PC-9 (cell line): ENCODE measurements around the gene CFAP210. TPM values are rescaled to one million over a fixed set of nuclear protein-coding genes. Genes with fewer than 3 reads are reported as not detected.

ENCODE experiments used
- BruUV-seq: library from RNA; stranded (reverse); fragments of 400-500 nt; replicated peaks from 2 replicates; lab custom pipeline; 2021; lab: Mats Ljungman, UMichigan
- CTCF ChIA-PET: fragments of 300-600 bp; sonication (Branson Sonifier 250); formaldehyde crosslinking; loops from one replicate; lab custom pipeline; 2022; ENCODE audit warnings: antibody characterized with exemption; lab: Charles Lee
- POLR2A ChIA-PET: fragments of 300-600 bp; sonication (Branson Sonifier 250); formaldehyde crosslinking; loops from one replicate; lab custom pipeline; 2022; ENCODE audit warnings: antibody characterized with exemption; ENCODE audit not compliant: unreplicated experiment; lab: Charles Lee
- DNase-seq, 2 experiments: peaks; one replicate each; pipeline versions ENCODE4 v3.0.0 to v3.0.0-alpha.2; 2015 to 2022; ENCODE audit warnings: mixed read lengths in 1 of 2
- H2AFZ ChIP-seq: fragments of 200-600 bp; sonication (generic); 2 replicates; pipeline ENCODE4 v1.8.1; 2017; ENCODE audit warnings: antibody characterized with exemption
- H3F3A ChIP-seq: fragments of 200-600 bp; sonication (generic); 2 replicates; pipeline ENCODE4 v1.8.1; 2017; ENCODE audit warnings: antibody characterized with exemption, mild to moderate bottlenecking, low read depth; ENCODE audit not compliant: insufficient read depth
- H3K27ac ChIP-seq: fragments of 200-600 bp; sonication (generic); 2 replicates; pipeline ENCODE4 v1.6.1; 2016; ENCODE audit warnings: mixed run types
- H3K27me3 ChIP-seq: fragments of 200-600 bp; sonication (generic); 2 replicates; pipeline ENCODE4 v1.6.1; 2016; ENCODE audit warnings: low read depth, mixed run types; ENCODE audit not compliant: insufficient read depth
- H3K36me3 ChIP-seq: fragments of 200-600 bp; sonication (generic); 2 replicates; pipeline ENCODE4 v1.6.1; 2016; ENCODE audit warnings: low read depth, mixed run types
- H3K4me1 ChIP-seq: fragments of 200-600 bp; sonication (generic); replicated peaks from 2 replicates; pipeline ENCODE4 v1.6.1; 2016; ENCODE audit warnings: mixed run types; ENCODE audit not compliant: insufficient read depth
- H3K4me2 ChIP-seq: fragments of 200-600 bp; sonication (generic); 2 replicates; pipeline ENCODE4 v1.6.1; 2017; ENCODE audit warnings: mixed run types
- H3K4me3 ChIP-seq: fragments of 200-600 bp; sonication (generic); 2 replicates; pipeline ENCODE4 v1.6.1; 2016; ENCODE audit warnings: mixed run types
- H3K79me2 ChIP-seq: fragments of 200-600 bp; sonication (generic); 2 replicates; pipeline ENCODE4 v1.6.1; 2017; ENCODE audit warnings: low read depth, mixed run types
- H3K9me2 ChIP-seq: fragments of 200-600 bp; sonication (generic); 2 replicates; pipeline ENCODE4 v1.8.1; 2017; ENCODE audit warnings: mild to moderate bottlenecking; ENCODE audit not compliant: insufficient read depth
- H3K9me3 ChIP-seq: fragments of 200-600 bp; sonication (generic); 2 replicates; pipeline ENCODE4 v1.8.1; 2016; ENCODE audit warnings: low read depth; ENCODE audit not compliant: insufficient read depth
- H4K20me1 ChIP-seq: fragments of 200-600 bp; sonication (generic); 2 replicates; pipeline ENCODE4 v1.8.1; 2017; ENCODE audit not compliant: insufficient read depth
- EZH2 ChIP-seq: fragments of 200-600 bp; sonication (generic); IDR thresholded peaks from 2 replicates; pipeline ENCODE4 v1.8.0; 2017; ENCODE audit warnings: antibody characterized with exemption, low read depth
- intact Hi-C: fragments of 100-400 bp; cut with micrococcal nuclease; formaldehyde crosslinking; loops from one replicate; pipeline ENCODE4 v1.10.0; 2022; ENCODE audit not compliant: unreplicated experiment
- total RNA-seq: library from RNA; stranded (reverse); gene quantifications from 2 replicates; pipeline ENCODE4 v1.2.3, GENCODE V29; 2021
- TF ChIP-seq, protein P1 (sequence below): fragments of 200-600 bp; sonication (generic); conservative IDR thresholded peaks from 2 replicates; pipeline ENCODE4 v1.6.1; 2017; ENCODE audit warnings: mixed run types, antibody characterized with exemption, mild to moderate bottlenecking, moderate library complexity

The CFAP210 gene
- total RNA-seq, 1 experiment from 2014 or later: 0.96 TPM

DNA sequence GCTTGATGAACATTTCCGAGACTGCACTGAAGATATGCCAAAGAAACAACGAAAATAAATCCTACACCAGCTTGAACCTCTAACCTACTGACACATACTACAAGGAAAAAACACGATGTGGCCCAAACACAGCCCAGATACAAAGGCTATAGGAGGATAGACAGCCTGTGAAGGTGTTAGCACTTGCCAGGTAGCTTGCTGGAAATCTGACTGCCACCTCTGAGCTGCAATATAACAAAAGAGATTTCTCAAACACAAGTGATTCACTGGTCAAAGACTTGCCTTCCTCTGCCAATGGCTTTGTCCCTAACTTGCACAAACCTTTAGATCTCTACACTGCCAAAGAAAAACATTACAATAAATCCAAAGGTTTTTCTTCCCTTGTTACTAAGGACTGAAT is 21.1 kb downstream of the CFAP210 start:
- Histone ChIP-seq H3K4me2 (no peak overlapping the region), H3K9me2 (no peaks in the 10 kb centered on the region), H3K79me2 (no peaks in the 10 kb centered on the region), H3K27ac (no peak overlapping the region), H3K27me3 (no peaks in the 10 kb centered on the region), H3K4me1 (no peaks in the 10 kb centered on the region), H3K4me3 (no peak overlapping the region), H4K20me1 (no peaks in the 10 kb centered on the region), H3K36me3 (no peaks in the 10 kb centered on the region), H2AFZ (no peak overlapping the region), H3K9me3 (no peaks in the 10 kb centered on the region), H3F3A (no peaks in the 10 kb centered on the region)
- intact Hi-C loops: no loop called here
- TF ChIP-seq EZH2: no peak
- TF ChIP-seq, protein P1, sequence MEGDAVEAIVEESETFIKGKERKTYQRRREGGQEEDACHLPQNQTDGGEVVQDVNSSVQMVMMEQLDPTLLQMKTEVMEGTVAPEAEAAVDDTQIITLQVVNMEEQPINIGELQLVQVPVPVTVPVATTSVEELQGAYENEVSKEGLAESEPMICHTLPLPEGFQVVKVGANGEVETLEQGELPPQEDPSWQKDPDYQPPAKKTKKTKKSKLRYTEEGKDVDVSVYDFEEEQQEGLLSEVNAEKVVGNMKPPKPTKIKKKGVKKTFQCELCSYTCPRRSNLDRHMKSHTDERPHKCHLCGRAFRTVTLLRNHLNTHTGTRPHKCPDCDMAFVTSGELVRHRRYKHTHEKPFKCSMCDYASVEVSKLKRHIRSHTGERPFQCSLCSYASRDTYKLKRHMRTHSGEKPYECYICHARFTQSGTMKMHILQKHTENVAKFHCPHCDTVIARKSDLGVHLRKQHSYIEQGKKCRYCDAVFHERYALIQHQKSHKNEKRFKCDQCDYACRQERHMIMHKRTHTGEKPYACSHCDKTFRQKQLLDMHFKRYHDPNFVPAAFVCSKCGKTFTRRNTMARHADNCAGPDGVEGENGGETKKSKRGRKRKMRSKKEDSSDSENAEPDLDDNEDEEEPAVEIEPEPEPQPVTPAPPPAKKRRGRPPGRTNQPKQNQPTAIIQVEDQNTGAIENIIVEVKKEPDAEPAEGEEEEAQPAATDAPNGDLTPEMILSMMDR: no peak
- no peak for DNase-seq
- ChIA-PET CTCF (no interaction called here), POLR2A (no interaction called here)
- no TSS peak for BruUV-seq

- Histone ChIP-seq H3K9me3 (no peaks in the 10 kb centered on the region), H3K27me3 (no peaks in the 10 kb centered on the region), H3K9me2 (no peaks in the 10 kb centered on the region), H3F3A (no peaks in the 10 kb centered on the region), H2AFZ (no peak overlapping the region), H3K4me1 (no peaks in the 10 kb centered on the region), H4K20me1 (no peaks in the 10 kb centered on the region), H3K27ac (no peak overlapping the region), H3K4me3 (no peak overlapping the region), H3K79me2 (no peaks in the 10 kb centered on the region), H3K4me2 (no peak overlapping the region), H3K36me3 (no peaks in the 10 kb centered on the region)
- no TSS peak for BruUV-seq
- CTCF ChIA-PET: no interaction called here
- TF ChIP-seq EZH2: no peak
- TF ChIP-seq, protein P1: no peak
- POLR2A ChIA-PET: no interaction called here
- intact Hi-C loops: no loop called here
- DNase-seq: no peak
These were observed 21.8 kb downstream of the CFAP210 start for GRCh38 chr2:169672406-169672805.

DNA sequence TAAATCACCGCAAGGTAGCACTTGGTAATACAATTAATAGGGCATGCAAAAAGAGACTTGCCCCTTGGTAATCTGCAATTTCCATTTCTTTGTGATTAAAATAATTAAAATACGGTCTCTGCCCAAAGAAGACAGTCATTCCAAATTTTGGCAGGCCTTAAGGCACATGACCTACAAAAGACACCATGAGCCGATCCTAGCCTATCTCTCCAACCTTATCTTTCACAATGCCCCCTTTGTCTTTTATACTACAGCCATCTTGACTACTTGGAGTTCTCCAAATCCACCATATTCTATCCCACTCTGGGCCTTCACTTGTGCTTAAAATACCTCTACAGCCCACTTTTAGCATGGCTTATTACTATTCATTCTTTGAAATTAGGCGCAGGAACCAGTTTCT is 23.3 kb downstream of the CFAP210 start:
- H3K27ac ChIP-seq: no peak overlapping the region
- intact Hi-C loops: no loop called here
- ChIA-PET POLR2A (no interaction called here), CTCF (no interaction called here)
- no peaks in the 10 kb centered on the region for H3K9me2 ChIP-seq
- no peaks in the 10 kb centered on the region for H3K36me3 ChIP-seq
- no peaks in the 10 kb centered on the region for H3K4me1 ChIP-seq
- no TSS peak for BruUV-seq
- no peak overlapping the region for H2AFZ ChIP-seq
- no peaks in the 10 kb centered on the region for H3K79me2 ChIP-seq
- no peaks in the 10 kb centered on the region for H3K9me3 ChIP-seq
- TF ChIP-seq EZH2: no peak
- TF ChIP-seq, protein P1: no peak
- no peaks in the 10 kb centered on the region for H4K20me1 ChIP-seq
- no peak overlapping the region for H3K4me3 ChIP-seq
- no peak overlapping the region for H3K4me2 ChIP-seq
- DNase-seq: no peak
- no peaks in the 10 kb centered on the region for H3F3A ChIP-seq
- no peaks in the 10 kb centered on the region for H3K27me3 ChIP-seq
